Pericardium fibroblast (primary cell): ENCODE results near the gene POU5F1. TPM values are rescaled to one million over a fixed set of nuclear protein-coding genes. Genes with fewer than 3 reads are reported as not detected.

Experiments
- total RNA-seq: library from RNA; depleted of rRNA; stranded (reverse); fragments of >200 nt; gene quantifications from 2 replicates; pipeline ENCODE4 v1.2.3, GENCODE V29; 2015

POU5F1 gene
- total RNA-seq = 0.23 TPM in 1 of 2 replicates, not detected in the other

GRCh38 chr6:31170600-31170881 is at the start of gene POU5F1:
TSS of gene POU5F1 (minus strand) at chr6:31170682. CDS start at chr6:31170620, 62 bp downstream.

DNA sequence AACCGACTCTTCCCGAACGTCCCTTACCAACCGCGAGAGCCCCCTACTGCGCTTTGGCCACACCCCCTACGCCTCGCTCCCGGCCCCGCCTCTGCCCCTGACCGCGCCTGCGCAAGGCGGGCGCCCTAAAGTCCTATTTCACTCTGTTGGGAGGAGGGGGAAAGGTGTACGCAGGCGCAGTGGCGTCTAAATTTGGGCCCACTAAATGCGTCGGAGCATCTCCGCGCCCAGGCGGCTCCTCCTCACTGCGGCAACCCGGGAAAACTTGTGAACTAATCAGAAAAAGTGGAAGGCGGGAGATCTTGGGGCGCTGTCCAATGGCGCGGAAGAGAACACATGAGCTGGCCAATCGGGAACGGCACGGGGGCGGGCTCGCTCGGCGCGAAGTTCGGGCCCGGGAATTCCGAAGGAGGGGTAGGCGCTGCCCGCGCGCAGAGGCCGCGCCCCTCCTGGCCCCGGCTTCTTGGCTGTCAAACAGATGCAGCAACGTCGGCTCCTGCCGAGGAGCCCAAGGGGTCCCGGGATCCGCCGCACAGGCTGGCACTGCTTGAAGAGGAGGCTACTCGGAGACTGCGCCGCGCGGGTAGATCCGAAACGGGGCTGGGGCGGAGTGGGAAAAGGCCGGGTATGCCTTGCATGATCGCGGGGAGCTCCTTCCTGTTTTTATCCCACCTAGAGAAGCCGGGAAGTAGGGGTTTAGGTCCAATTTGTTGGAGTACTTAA is 12.2 kb downstream of the POU5F1 start, which contains the start of gene TCF19:
Gene TCF19 (plus strand): TSS at position 450 of the 723 bp plus-strand sequence. CDS start 881 bp downstream, outside the sequence.

GRCh38 chr6:31157513-31158139 is 12.9 kb downstream of the POU5F1 start, which contains the start of gene CCHCR1:
TSS of gene CCHCR1 (minus strand) at chr6:31157802. CDS start at chr6:31157600, 202 bp downstream.

GRCh38 chr6:31138982-31139381 is 31.5 kb downstream of the POU5F1 start, which contains the start of gene PSORS1C2:
TSS of gene PSORS1C2 (minus strand) at chr6:31139066. CDS start at chr6:31139026, 40 bp downstream.

GRCh38 chr6:31120151-31120915 is 50.1 kb downstream of the POU5F1 start, which contains the start of gene CDSN:
TSS of gene CDSN (minus strand) at chr6:31120446. CDS start at chr6:31120419, 27 bp downstream.

DNA sequence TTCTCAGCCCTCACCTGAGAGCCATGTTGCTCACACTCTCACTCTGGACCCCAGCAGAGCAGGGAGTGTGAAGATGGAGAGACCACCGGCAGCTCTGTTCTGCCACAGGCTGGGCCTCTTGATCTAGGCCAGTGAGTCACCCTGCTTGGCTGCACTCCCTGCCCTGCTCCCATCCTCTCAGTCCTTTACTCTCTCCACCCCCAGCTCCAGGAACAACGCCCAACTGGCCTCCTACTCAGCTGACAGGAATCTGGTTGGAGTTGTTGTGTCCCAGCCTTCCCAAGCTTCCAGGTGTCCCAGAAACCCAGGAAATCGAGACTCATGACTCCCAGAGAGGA is 56.0 kb downstream of the POU5F1 start, which contains the start of gene PSORS1C1:
Gene PSORS1C1 (plus strand): TSS at position 260 of the 338 bp plus-strand sequence. CDS start 14,833 bp downstream, outside the sequence.

Other genes starting within 250 kb of the POU5F1 start
- not detected in 2 replicates for gene SFTA2, start 238.5 kb downstream of the POU5F1 start, total RNA-seq
- not detected in 2 replicates for gene MUCL3, start 229.7 kb downstream of the POU5F1 start, total RNA-seq
- gene MUC21, start 187.0 kb downstream of the POU5F1 start, total RNA-seq = not detected in 2 replicates
- gene MUC22, start 160.2 kb downstream of the POU5F1 start, total RNA-seq = not detected in 2 replicates
- gene C6orf15, start 58.1 kb downstream of the POU5F1 start, total RNA-seq = not detected in 2 replicates
- 0.82 and 16.1 TPM in 2 replicates for gene PSORS1C1, start 55.9 kb downstream of the POU5F1 start, total RNA-seq
- gene CDSN, start 50.2 kb downstream of the POU5F1 start, total RNA-seq = not detected in 2 replicates
- gene PSORS1C2, start 31.6 kb downstream of the POU5F1 start, total RNA-seq = not detected in 2 replicates
- 9.2 and 12.5 TPM in 2 replicates for gene CCHCR1, start 12.9 kb downstream of the POU5F1 start, total RNA-seq
- 2.7 and 5.0 TPM in 2 replicates for gene TCF19, start 12.1 kb downstream of the POU5F1 start, total RNA-seq
- gene HLA-C, start 101.4 kb upstream of the POU5F1 start, total RNA-seq = 58.0 and 315 TPM in 2 replicates
- gene HLA-B, start 186.5 kb upstream of the POU5F1 start, total RNA-seq = 77.2 and 211 TPM in 2 replicates
- gene MICA, start 232.9 kb upstream of the POU5F1 start, total RNA-seq = 21.0 and 25.6 TPM in 2 replicates